CD4-positive, alpha-beta T cell treated with Interleukin-4 for 4 hours (primary cell): ENCODE data around the gene GRIN2B.

Source experiments
- DNase-seq: peaks from one replicate; pipeline ENCODE4 v3.0.0-alpha.2; 2020

Gene GRIN2B

DNA sequence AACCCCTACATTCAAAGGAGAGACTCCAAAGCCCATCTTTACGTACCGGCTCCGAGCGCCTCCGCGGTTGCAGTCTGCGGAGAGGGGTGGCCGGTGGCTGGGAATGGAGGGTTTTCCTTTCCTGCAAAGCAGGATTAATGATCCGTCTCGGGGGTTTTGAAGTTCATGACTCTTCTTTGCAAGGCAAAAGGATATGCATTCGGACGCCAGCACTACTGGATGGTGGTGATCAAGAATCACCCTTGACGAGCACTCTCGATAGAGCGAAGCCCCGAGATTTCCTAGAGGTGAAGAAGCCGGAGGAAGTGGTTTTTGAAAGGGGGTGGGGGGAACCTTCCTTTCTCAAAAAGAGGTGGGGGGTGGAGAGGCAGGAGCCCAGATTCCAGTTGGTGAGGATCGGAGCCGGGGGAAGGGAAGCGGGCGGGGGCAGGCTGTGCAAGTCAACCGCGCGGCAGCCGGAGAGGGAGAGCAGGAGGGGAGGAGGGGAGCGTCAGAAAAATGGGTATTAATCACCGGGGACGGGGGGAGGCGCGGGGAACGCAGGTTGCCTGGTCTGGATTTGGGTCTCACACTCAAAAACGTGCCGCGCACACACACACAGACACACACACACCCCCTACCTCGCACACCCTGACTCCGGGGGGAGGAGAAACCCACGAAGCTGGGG, at the start of gene GRIN2B:
Gene GRIN2B (minus strand): TSS at position 307 of the 667 bp plus-strand sequence. CDS start 115,394 bp downstream, outside the sequence.
- no peak for DNase-seq

DNA sequence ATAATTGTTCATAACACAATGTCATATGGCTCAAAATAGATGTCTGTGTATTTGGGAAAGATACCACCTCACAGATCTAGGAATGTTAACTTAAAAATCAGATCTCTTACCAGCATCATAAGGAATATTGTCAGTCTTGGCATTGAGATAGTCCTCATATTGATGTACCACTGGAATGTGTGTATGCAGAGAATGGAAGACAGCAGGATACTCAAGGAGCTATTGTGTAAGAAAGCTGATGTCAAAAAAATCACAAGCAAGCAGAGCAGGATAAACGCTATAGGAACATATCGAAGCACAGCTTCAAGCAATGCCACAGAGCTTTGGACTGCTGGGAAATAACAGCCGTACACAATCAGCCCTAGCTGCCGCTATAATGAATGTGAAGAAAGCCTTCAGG, 45.1 kb upstream of the GRIN2B start:
- no peak for DNase-seq

DNA sequence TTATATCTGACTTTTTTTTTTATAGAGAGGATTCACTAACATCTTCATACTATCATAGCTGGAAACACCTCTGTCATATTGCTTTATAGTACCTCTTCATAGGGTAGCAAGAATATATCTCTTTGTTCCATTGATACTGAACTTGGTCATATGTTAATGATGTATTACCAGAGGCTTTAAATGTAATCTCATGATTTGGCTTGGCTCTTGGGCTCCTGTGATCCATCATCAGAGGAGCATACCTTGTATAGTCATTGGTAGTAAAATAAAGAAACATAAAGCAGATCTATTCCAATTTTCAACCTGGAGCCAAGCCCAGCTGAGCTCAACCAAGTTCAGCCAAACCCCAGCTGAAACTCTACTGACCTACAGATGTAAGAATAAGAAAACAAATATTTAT, 43.2 kb upstream of the GRIN2B start:
- DNase-seq: no peak

DNA sequence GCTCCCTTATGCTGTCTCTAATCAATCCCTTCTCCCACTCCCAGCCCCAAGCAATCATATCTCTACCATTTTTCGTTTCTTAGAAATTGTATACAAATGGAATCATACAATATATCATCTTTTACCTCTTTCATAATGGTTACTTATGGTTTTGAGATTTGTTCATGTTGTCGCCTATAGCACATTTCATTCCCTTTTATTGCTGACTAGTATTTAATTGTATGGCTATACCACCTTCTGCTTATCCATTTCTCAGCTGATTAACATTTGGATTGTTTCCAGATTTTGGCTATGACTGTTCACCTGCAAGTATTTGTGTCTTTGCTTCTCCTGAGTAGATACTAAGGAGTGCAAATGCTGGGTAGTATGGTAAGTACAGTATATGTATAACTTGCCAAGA, 36.7 kb upstream of the GRIN2B start:
- no peak for DNase-seq

DNA sequence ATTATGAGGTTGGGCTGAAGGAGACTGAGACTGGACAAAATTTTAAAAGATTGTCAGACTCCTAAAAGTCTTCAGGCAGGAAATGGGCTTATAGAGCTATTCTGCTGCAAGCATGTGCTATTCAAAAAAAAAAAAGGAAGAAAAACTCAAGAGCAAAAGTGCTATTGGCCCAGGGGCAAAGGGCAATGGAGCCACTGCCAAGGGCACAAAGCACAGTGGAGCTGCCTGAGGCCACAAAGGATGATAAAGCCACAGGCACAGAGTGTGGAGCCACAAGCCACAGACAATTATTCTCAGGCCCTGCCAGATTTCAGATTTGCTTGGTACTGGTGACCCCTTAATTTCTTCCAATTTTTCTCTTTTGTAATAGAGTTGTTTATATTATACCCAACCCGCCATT, 29.6 kb upstream of the GRIN2B start:
- DNase-seq: no peak

DNA sequence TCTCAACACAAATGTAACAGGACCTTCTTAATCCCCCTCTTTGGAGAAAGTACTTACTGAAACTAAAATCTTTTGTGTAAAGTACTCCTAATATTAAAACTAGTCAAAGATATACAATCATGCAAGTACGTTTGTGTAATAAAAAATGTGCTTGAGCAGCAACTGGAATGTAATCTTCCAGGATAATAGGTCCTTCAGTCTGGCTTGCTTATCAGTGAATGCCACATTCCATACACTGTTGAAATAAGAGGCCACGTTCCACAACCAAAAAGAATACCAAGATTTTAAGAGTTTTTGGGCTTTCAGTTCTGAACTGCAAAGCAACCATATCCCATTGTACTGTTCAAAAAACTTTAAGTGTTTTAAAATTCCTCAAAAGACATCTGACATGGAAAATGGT, 26.2 kb upstream of the GRIN2B start:
- no peak for DNase-seq

DNA sequence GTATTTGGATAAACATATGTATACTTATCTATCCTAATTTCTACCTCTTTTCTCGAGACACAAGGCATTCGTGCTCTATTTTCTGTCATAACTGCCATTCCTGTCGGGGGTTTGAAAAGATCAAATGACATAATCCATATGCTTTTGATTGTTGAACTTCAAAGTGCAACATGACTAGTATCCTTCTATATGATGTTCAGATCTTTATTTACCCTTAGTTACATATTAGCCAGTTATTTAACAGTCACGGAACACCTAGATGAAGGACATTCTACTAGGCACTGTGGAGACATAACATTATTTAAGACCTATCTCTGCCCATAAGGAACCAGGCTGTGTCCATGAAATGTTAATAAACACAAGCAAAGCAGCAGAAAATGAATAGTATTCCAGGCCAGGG, 11.2 kb upstream of the GRIN2B start:
- no peak for DNase-seq

DNA sequence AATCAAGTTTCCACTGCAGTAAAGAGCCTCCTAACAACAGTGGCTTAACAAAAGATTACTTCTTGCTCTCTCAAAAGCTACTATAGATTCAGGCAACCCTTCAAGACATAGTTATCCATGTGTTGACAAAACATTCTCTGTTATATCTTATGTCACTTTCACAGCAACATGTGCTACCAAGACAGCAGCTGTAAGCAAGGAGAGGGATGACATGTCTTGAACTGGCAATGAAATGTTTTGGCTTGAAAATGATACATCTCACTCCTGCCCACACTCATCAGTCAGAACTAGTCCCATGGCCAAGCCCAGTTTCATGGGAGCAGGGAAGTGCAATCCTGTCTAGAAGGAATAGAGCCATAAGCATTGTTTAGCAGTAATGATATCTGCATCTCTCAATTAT, 10.7 kb upstream of the GRIN2B start:
- no peak for DNase-seq

DNA sequence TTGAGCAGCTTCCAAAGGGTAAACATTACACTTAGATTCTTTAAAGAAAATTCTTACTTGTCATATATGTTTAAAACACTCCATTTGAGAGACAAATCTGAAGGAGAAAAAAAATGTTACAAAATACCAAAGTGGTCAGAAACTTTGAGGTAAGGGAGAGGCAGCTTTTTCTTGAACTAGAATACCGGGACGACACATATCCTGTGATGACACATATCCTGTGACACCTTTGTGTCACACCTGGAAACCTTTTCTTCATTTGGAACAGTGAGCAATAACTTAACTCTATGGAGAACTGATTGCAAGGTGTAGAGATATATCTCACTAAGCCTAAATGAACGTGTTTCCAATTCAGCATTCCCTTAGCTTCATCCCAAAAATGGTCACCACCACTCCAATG, 4.6 kb upstream of the GRIN2B start:
- no peak for DNase-seq

DNA sequence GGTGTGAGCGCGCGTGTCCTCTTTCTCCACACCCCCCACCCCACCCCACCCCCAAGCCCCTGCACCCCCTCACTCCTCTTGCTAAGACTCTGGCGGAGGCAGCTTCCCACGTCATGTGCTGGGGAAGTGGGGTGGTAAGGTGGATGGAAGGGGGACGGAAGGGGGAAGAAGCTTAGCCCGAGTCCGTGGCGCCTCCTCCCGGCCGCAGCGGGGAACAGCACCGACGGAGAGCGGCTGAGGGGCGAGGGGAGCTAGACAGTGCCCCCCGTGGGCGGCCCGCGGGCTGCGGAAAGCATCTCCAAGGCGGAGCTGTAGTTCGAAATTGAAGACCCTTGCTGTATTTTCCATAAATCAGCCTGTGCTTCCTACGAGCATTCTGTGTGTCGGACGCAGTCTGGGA, 588 bp upstream of the GRIN2B start:
- no peak for DNase-seq

DNA sequence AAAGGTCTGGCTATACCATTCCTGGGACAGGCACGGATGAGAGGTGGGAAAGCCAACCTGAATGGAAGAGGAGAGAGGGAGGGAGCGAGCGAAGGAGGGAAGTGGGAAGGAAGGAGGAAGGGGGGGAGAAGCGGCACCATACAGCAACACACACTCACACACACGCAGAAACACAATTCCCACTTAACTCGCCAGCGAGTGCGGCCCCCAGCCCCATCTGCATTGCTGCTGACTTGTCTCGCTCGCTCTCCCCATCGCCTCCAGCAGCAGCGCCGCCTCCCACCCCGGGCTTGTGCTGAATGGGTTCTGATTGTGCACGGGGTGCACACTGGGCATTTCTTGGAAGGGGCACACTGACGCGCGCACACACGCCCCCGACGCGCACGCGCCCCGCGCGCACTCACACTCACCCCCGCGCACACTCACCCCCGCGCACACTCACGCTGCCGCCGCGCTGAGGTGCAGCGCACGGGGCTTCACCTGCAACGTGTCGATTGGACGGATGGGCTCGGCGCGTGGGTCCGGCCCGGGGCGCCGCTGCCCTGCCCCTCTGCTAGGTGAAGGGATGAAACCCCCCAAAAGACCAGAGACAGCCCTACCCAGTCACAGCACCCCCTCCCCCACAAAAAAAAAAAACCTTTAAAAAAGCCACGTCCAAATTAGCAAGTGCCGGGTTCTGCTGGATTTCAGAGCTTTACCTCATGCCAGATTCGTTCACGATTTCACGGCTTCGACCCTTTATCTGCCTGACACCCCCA, 685 bp downstream of the GRIN2B start:
- DNase-seq: no peak

DNA sequence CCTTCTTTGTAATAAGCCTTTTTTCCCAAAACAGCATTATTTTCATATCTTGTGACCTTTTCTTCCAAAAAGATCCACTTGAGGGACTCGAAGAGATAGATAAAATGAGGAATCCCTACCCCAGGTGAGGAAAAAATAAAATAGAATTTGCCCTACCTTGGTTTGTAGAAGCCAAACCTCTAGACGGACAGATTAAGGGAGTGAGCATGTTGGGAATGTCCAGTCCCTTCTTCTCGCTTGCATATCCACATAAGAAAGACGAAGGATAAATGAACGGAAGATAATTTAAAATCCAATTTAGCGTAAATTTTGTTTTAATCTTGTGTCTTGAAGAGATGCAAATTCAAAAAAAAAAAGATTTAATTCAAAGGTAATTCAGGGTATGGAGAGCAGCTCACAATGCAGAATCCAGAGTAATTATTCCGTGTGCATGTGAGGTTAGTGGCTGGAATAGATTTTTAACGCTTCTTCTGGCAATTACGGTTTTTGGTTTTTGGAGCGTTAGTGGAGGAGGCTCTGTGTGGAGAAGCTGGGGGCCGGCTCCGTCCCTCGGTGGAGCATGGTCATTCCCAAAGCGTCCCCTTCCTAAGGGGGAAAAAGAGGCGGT, 1.5 kb downstream of the GRIN2B start:
- no peak for DNase-seq

DNA sequence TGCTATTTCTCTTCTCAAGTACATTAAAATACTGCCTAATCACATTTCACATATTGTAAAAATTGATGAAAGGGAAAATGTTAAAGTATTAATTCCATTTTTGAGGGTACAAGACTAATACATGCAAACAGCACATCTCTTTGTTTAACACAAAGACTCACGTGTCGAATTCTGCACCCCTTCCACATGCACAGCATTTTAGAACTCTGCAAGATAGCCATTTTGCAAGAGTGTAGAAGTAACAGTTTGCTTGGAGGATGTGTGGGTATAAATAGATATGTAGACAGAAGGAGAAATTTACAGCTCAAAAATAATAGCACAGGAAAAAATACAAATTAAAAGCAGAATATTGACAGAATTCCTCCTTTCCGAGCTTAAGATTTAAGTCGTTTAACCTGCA, 2.5 kb downstream of the GRIN2B start:
- DNase-seq: no peak

DNA sequence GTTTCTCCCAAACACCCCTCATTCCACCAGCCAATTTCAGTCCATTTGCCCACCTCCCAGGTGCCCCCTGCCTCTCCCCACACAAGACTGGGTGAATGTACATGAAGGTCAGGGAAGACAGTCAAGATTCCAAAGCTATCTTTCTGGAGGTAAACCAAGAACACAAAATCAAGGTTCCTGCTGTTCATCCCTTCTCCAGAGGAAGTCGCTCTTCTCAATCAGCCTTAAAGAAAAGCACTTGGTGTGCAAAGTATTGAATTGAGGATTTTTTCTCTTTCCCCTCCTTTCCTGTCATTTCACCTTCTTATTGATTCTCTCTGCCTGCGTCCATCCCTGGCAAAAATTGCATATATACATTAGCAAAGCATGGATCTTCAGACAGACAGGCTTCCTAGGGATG, 4.5 kb downstream of the GRIN2B start:
- DNase-seq: no peak

DNA sequence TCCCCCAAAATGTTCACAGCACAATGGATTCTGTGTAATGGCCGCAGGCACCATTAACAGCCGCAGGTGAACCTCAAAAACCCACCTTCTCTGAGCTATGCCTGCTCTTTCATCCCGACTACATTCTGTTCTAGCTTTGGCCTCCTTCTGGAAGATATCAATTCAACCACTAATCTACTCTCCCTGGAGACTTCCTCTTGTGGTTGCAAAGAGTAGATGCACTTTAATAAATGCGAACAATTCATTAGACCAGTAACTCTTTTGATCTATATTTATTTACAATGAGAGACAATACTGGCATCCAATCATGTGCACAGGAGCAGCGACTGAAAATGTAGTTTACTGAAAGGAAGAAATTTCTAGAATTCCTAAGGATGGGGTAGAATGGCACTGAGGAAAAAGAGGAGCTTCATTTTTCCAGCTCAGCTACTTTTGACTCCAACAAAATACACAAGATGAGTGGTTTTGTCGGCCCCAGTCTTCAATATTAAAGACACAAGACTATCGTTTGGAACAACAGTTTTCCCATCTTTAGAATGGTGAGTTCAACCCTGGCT, 5.3 kb downstream of the GRIN2B start:
- DNase-seq: no peak

DNA sequence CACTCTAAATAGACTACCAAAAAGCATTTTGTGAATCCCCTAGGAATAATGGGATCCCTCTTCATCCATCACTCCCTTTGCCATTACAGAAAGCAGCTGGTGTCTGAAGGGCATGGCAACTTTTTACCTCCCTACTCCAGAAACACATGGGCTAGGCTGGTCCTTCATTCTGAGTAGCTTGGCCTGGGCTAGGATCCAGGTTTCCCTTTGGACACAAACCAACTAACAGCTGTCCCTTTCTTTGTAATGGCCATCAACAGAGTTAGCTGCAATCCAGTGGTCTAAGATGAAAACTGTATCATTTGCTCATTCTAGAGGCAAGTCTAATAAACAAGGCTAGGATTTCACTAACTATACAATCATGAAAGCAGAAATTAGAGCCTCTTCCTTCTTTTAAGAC, 7.4 kb downstream of the GRIN2B start:
- no peak for DNase-seq

DNA sequence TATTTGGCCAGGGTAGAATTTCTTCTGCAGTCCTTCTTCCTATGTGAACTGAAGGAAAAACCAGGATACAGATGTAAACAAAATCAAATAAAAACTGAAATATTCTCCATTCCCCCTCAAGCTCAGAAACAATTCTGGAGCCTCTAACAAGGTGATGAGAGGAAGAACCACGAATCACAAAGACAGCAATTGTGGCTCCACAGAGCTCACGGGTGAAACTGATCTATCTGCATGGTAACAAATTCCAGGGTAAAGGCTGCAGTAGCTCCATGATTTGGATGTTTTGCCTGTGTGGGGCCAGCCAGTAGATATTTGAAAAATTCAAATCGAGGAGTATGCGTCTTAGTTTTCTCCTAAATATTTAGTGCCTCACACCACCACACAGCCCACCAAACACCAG, 10.6 kb downstream of the GRIN2B start:
- DNase-seq: no peak

DNA sequence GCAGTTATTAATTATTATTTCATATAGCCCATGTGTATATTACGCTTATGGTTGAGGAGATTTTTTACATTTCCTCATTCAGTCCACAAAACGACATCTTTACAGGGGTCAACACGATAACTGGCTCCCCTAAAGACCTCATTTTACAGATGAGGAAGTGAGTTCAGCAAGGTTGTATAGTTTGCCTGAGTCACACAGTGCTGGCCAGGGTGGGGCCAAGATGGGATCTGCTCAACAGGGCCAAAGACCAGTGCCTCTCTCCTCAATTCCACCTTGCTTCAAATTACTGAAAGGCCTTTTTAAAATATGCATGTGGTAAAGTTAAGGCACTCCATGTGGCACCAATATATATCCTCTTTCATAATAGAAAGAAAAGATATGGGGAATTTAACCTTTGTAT, 13.1 kb downstream of the GRIN2B start:
- no peak for DNase-seq

DNA sequence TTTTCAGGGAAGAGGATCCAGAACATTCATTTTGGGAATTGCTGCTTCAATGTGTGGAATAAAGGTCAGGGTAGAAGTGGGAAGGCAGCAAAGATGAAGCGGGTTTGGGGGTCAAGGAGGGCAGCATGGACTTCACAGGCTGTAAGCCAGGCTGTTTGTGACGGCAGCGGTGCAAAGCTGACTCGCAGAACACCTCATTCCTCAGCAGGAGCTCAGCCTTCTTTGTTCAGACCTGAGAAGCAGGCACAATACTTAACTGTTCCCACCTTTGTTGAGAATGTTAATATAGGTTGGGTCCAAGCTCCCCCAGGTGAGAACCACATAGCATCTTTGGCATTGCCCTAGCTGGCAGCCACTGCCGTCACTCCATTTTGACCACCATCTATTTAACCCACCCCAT, 16.7 kb downstream of the GRIN2B start:
- DNase-seq: no peak

DNA sequence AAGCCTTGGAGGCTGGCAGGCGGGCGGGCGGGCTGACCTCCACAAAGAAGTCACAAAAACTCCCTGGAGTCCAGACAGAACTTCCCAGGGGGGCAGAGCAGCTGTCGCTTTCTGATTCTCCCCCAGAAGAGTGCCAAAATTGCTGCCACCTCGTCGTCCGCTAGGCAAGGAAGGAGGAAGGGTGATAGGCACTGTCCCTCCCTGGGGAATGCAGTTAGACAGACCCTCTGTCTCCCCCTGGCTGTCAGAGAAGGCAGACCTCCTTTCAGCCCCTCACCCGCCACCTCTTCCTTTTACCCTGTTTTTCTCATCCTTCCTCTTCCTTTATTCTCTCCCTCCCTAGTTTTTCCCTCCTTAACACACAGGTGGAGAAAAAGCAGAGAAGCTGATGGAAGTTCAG, 18.7 kb downstream of the GRIN2B start:
- DNase-seq: no peak

DNA sequence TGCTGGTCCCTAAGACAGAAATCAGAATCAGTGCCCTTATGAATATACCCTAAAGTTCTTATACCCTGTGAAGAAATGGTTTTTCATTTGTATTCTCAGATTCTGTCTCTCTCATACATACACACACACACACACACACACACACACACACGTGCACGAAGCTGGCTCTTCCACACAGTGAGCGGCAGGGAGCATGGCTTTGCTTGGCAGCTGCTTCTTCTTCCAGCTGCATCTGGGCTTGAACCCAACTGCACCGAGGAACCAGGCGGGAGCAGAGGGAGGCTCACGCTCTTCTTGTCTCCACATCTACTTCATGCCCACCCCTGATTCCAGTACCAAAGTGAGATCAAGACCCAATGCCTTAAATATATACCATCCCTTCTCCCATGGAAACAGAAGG, 19.4 kb downstream of the GRIN2B start:
- no peak for DNase-seq

DNA sequence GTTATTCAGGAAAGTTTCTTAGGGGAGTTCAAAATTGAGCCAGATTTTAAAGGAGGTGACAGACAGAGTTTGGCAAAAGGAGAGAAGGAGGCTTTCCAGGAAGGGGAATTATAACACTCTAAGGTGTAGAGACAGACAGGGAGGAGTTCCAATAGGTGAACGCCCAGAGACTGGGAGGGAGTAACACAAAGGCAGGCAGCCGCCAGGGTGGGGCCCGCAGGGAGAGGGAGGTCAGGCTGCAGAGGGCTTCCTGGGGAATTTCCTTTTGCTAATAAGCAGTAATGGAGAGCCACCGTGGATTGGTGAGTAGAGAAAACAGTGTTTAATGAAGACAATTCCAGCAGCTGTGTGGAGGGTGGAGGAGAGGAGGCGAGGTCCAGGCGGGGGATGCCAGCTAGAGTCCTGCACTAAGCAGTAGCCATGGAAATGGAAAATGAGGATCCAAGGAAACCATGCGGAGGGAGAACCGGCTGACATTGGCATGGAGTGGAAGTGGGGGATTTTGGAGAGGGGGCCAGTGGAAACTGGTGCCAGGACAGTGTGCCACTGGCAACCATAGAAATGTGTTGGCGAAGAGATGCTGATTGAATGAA, 22.2 kb downstream of the GRIN2B start:
- DNase-seq: no peak

DNA sequence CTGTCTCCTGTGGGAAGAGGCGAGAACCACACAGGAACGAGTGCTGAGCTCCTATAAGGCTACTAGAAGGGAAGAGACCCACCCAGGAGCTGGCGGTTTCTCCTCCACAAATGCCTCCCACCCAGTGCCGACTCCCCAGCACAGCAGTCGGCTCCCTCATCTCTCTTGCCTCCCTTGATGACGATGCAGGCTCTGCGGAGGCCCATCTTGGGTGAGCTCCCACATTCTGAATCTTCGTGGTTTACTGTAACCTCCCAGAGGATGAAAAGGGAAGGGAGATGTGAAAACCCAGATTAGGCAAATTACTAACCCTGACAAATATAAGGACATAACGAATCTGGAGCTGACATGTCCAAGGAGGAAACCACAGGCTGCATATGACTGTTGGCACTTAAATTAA, 23.8 kb downstream of the GRIN2B start:
- DNase-seq: no peak
